Stimulated activated naive CD4-positive, alpha-beta T cell treated with Interleukin-2 at 50 U/mL for 16 hours (primary cell): Measurements from ENCODE around the gene ITPR2.
"Not testable (repeated sequence)": the region's sequence is repeated elsewhere in the genome, so short reads cannot be mapped to it uniquely, and the experiment has no call there.

Source experiments
- DNase-seq: peaks from one replicate; lab custom pipeline; 2025; lab: John Stamatoyannopoulos, UW

The ITPR2 gene

DNA sequence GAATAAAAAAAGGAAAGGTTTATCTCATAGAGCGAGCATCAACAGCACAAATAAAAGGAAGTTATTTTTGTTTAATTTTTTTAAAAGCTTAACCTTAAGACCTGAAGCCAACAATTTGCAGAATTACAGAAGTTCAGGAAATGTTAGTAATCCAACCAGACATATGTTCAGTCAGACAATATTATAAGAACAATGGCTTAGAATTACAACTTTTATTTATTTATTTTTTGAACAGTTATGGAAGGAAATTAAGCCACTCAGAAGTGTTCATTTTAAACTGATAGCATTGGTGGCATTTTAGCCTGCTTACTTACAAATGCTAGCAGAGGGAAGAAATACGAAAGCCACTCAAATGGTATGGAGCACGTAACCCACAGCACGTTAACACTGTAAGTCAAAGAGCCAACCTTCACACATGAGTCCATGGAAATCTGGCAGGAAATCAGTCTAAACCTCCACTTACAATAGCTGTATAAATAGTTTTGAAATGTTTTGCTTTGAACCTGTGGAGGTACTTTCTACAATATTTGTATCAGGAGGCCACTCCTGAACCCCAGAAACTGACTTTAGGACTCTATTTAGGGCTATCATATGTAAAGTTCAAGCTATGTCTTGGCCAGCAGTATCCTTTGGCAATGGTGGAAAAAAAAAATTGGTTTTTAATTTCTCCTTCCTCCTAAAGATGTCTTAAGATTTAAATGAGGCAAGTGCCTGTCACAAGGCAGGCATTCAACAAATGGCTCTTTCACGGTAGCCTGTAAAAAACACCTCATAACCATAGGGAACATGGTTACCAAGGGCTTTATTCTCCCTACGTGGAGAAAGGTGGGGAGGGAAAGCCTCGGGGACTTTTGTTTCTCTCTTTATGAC, 102.3 kb downstream of the ITPR2 start:
- no peak for DNase-seq

DNA sequence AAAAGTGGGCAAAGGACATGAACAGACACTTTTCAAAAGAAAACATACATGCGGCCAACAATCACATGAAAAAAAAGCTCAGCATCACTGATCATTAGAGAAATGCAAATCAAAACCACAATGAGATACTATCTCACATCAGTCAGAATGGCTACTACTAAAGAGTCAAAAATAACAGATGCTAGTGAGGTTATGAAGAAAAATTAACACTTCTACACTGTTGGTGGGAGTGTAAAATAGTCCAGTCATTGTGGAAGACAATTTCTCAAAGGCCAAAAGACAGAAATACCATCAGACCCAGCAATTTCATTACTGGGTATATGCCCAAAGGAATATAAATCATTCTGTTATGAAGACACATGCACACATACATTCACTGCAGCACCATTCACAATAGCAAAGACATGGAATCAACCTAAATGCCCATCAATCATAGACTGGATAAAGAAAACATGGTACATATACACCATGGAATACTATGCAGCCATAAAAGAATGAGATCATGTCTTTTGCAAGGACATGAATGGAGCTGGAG, 103.8 kb downstream of the ITPR2 start:
- DNase-seq, result not testable (repeated sequence)

DNA sequence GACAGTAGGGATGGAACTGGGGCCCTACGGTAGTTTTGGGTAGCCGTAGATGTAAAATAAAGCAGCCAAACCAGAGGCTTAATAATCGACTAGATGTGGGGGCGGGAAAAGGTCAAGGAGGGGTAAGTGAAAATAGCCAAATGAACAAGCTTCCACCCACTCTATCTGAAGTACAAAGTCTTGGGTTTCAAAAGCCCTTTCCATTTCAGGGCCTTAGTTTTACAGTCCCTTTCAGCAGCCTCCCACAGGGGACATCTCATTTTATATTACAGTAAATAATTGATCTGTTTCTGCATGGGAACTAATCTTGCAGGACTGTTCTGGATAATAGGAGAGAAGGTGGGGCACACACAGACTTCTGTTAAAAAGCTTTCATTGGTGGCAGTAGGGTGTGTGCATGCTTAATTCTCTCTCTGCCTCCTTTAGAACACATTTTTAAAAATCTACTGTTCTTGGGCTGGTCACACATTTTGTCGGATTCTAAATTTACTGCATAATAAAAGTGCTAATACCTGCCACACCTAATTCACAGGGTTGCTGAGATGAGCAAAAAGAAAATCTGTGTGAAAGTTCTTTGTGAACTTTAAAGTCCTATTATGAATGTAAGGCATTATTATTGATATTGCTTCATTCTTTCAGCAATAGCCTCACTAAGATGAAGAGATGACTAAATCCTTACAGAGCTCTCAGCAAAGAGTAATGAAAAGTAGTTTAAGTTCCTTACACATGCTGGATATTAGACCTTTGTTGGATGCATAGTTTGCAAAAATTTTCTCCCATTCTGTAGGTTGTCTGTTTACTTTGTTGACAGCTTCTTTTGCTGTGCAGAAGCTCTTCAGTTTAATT, 104.6 kb downstream of the ITPR2 start:
- no peak for DNase-seq

DNA sequence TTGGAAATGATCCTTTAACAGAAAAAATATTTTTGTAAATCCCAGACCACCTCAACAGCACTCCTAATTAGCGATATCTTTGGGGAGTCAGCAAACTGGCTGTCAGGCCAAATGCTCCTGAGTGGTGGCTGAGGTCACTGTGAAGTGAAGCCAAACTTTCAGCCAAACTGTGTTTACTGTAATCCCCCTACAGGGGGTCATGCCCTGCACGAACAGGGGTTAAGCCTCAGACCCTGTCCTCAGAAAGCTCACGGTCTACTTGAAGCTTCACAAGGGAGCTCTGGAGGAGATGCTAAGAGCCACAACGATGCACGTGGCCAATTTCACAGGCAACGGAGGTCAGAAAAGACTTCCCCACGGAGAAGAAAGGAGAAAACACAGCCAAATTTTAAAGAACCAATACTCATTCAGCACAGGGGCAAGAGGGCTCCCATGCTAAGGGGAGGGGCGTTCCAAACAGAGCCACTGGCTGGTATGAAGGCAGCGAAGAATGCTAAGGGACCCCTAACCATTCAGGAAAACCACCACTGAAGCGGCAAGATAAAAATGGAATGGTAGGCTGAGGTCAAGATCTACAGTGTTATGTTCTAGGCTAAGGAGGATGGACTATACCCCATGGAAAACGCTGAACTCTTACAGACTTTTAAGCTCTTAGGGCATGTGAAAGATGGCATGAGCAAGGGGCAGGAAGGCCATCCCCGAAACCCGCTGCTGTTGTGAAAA, 105.4 kb downstream of the ITPR2 start:
- no peak for DNase-seq

DNA sequence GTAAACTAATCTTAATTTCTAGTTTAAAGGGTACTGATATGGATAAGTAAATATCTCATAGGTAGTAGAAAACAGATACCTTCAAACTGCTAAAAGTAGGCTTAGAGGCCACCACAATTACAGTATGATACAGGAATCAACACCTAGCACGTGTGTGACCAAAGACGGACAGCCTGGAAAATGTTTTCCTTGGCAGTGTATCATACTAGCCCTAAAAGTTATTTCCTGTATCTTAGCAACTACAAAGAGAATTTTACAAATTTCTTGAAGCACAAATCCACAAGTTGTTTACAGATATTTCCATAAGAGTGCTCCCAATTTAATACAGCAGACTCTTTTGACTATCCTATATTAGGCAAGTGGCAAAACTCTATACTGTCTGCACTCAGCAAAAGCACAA, 106.0 kb downstream of the ITPR2 start:
- no peak for DNase-seq

DNA sequence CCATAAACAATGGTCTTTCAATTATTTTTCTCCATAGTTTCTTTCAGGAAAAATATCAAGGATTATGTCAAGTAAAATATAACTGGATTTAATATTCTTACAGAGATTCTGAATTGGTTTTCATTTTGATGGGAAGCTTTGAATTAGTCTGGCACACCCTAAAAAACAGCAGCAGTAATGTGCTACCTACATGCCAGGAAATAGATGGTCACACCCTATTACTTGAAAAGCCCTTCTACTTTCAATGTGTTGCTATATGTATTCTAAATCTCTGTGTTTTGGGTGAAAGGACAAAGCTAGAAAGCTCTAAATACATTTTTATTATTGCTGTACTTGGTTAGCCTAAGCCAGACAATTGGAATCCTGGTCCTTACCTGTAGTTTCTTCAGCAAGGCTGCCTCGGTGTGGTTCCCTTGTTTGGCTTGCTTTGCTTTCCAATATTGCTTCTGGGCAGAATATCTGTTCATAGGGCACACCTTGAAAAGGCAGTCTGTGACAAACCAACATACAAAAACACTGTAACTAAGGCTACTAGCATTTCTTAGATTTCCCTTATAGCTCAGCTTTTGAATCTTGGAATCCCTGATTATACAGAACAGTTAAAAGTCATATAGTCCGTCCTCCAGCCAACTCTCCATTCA, 107.6 kb downstream of the ITPR2 start:
- no peak for DNase-seq

DNA sequence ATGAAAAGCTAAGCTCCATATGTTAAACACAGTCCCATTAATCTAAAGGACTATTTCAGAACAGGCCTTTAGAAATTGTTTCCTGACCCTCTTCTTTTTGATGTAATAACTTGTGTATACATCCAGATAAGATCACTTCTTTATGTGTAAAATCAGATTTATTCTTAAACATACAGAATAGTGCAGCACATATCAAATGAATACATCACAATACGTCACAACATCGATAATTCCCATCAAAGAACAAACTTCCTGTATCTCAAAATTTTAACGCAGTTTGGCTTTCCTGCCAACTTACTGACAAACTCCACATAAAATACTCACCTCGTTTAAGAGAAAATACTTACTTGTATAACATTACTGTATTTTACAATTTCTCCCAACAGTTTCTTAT, 108.7 kb downstream of the ITPR2 start:
- DNase-seq, result no peak

DNA sequence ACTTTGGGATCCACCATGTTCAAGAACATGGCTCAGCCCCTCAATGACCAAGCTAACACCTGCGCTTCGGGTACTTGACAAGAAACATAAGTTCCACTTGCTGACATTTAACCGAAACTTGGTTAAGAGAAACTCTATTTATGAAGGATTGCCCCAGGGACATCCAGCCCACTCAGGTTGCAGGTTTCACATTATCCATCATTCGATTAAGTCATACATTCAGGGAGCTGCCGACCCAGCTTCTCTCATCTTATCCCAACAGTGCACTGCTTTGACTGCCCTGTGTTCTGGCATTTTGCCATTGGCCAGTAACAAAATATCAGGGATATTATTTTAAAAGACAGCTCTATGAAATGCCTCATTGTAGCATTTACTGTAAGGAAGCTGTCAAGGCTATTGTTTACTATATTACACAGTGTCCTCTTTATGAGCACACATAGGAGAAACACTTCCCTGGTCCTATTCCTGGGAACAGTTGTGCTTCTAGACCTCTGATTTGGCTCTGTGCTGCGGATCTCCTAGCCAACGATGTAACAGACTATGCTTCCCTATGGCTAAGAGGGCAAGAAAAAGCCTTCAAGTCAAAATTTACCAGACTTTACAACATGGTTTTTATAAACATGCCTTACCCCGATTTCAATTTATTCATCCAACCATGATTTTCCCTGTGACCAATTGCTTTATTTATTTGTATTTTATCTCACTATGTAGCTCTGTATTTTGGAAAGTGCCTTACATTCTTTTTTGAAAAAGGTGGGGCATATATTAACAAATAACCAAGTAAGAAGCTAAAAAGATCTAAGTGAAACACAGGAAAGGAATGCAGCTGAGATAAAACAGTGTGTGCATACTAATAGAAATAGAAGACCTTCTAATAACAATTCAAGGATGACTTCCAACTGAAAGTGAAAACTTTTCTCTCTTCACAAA, 109.3 kb downstream of the ITPR2 start:
- DNase-seq, result no peak

DNA sequence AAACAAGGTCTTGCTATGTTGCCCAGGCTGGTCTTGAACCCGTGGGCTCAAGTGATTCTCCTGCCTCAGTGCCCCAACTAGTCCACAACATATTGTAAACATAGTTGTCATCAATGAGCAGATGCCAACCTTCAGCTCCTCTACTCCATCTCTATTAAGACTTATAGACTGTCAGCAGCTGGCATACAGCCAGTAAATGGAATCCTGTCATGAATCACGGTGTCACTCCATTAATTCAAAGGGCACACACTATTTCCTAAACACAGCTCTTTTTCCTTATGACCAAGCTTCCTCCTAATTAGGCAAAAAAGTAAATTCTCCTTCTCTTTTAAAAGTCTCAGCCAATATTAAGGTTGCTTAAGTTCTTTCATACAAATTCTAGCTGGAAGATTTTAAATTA, 111.2 kb downstream of the ITPR2 start:
- no peak for DNase-seq

DNA sequence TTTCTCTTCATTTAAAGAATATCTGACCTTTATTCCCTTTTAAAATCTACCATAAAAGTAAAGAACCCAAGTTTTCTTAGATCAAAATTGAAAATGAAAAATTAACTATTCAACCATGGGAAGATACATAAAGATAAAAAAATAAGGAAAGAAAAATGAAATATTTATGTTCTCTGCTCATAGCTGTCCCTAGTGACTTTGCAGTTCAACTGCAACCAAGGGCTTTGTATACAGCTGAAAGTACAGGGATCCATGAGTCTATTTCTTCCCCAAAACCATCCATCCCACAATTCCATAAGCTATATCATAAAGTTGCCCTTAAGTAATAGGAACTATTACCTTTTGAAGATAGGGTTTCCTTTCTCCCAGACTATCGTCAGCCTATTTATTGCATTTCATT, 113.1 kb downstream of the ITPR2 start:
- DNase-seq, result no peak

DNA sequence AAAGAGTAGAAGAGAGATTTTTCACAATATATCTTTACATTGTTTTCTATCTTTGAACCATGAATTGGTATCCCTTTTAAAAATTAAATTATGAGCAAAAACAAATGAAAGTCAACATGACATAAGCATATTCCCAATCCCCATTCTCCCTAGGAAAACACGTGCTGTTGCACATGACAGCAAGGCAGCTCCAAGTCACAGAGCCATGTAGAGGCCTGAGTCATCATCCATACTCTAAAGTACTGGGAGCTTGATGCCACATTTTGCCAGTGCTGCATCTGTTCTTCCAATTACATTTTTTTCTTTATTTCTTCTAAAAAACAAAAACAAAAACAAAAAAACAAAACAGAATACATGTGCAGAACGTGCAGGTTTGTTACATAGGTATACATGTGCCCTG, 115.2 kb downstream of the ITPR2 start:
- no peak for DNase-seq

DNA sequence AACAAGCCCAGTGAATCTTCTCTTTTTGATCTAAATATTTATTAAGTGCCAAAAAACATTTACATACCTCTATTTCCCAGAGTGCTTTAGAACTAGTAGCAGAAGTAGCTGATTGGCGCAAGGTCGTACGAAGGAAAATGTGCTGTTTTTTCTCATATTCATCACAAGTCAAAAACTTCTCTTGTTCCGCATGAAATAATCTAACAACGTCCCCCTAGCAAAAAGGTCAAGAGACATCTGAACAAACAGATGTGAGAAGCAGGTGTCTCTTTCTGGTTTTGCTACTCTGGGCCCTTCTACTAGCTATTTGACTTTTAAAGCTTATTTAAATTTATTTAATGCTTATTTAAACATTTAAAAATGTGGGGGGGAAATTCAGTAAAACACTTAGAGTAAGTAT, 117.8 kb downstream of the ITPR2 start:
- DNase-seq, result no peak

DNA sequence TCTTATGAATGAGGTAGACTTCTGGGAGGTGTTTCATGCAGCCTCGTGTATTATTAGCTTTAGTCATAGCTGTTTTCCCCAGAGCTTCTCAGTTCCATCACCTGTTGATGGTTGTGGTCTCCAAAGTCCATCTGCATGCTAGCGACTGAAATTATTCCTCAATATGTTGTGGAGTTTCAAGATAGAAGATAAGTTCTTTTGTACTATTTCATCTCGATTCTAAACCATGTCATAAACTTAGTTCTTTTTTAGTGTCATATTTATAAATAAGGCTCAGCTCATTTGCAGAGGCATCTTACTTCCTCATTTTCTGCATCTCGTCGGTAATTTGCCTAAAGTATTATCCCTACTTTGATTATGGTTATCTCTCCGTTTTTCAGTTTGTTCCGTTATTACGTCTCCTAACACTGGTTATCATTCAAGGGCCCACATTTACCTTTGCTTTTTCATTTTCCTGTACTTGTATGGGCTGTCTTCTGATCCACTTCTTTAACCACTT, 119.1 kb downstream of the ITPR2 start:
- no peak for DNase-seq

DNA sequence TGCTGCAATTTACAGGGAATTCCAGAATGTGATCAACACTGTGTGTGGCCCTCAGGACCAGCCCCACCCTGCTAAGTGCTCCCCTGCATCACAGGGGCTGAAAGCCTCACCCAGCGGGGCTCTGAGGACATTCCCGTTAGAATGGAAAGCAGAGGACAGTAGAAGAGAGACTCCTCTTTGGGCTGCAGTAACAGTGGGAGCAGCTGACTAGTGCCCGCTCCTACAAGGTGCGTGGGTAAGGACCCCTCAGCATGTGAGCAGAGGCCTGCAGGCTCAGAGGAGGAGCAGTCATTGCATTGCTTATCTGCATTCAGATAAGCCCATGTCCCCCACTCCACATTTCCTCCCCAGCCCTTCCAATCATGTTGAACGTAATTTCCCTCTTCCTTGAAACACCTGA, 120.1 kb downstream of the ITPR2 start:
- DNase-seq, result no peak

DNA sequence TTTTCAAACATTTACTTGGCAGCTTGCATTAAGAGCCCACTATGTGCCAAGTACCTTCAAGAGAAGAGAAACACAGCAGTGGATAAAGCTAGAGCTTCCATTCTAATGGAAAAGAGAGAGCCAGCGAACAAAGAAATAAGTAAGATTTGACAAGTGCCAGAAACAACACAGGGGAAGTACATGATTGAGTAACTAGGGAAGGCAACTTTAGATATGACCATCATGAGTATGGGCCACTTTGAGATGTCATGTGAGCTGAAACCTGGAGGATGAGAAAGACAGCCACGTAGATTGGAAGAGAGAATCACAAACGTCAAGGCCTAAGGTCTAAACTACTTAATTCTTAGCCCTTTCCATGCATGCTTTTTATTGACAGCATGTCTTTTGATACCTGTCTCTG, 121.4 kb downstream of the ITPR2 start:
- DNase-seq, result no peak

DNA sequence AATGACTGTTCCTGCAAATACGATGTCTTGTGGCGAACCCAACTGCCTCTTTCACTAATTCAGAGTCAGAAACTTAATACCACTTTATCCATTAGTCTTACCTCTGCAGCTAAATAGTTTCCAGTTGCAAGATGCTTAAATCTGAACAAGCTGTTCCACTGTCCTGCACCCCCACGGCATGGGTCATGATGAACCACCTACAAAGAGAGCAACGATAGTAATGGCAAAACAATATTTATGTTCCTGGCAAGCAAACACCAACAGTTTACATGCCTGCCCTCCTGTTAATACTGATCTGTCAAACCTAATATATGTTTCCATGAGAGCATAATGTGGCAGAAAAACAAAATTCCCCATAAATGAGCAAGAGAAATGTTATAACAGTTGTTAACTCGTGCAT, 121.9 kb downstream of the ITPR2 start:
- no peak for DNase-seq

DNA sequence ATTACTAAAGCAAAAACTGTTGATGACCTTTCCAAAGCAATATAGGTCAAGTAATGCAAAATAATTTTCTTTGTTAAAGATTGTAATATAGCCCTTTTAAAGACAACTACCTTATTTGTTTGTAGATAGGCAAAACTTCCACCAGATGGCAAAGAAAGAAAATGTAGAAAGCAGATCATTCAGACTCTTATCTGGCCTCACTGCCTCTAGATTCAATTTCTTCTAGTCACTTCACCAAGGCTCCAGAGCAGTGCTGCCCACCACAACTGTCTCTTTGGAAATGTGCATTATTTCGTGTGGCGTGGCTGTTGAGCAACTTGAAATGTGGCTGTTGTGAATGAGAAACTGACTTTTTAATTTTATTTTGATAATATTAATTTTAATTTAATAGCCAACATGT, 127.1 kb downstream of the ITPR2 start:
- DNase-seq, result no peak

DNA sequence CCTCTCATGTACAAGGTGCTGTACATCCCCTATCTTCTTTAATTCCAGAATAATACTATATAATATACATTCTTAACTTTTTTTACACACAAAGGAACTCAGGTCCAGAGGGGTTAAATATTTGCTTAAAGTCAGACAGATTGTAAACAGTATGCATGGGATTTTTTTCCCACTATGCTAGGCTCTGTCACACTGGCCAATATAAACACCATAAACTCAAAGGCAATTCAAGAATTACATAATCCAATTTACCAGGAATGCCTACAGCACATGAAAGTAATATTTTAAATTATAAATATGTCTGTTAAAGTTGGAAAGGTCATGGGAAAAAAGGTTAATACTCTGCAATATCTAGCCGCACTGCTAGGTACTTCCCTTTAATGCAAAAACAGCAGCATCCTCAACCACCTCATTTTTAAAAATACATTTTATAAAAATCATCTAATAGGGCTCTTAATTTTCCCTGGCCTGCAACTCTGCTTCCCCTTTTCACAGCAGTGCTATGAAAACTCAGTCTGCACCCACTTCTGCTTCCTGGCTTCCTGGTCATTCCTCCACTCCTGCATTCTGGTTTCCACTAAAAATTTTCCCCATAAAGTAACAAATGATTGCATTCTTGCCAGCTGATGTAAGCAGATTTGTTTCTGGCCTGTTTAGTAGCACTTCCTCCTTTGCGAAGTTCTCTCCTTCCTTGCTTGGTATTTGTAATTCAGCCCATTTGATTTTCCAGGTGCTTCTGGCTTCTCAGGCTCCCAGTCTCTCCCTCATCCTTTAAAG, 128.1 kb downstream of the ITPR2 start:
- no peak for DNase-seq

DNA sequence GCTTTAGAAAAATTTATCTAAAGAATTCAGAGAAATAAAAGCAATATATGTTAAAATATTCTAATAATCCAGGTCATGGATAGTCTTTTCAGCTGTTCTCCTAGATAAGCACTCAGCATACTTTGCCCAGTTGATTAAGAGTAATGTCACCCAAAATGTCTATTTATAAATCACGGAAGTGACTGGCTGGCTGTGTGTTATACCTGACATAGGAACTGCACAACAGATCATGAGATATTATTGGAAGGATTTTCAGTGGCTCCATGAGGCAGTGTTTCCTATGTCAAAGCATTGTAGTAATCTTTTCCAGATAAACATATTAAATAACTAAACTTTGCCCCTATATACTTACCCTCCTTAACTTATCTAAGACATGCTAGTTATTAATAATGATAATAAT, 128.8 kb downstream of the ITPR2 start:
- DNase-seq, result no peak

DNA sequence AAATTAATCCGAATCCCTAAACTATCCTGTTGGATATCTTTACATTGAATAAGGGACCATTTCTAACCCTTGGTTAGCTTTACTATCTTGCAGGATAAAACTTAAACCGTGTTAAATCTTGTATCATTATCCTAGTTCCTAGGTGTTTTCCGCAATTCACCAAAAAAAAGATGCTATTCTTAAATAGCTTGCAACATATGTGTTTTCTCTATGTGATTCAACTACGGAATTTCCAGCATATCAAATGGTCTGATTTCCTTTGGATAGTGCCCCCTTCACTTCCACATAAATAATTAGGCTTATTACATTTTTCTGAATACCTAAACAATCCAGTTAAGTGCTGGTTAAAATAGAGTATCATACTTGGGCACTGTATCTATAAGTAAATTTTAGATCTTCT, 130.3 kb downstream of the ITPR2 start:
- no peak for DNase-seq
